ENCODE results near the gene MBOAT2.
"Not testable (repeated sequence)": the region's sequence is repeated elsewhere in the genome, so short reads cannot be mapped to it uniquely, and the experiment has no call there.

Gene MBOAT2

GRCh38 chr2:8987410-8987809 lies 16.1 kb downstream of the MBOAT2 start:
- no peak for DNase-seq

GRCh38 chr2:8986327-8986976 lies 17.0 kb downstream of the MBOAT2 start:
- no peak for DNase-seq

DNA sequence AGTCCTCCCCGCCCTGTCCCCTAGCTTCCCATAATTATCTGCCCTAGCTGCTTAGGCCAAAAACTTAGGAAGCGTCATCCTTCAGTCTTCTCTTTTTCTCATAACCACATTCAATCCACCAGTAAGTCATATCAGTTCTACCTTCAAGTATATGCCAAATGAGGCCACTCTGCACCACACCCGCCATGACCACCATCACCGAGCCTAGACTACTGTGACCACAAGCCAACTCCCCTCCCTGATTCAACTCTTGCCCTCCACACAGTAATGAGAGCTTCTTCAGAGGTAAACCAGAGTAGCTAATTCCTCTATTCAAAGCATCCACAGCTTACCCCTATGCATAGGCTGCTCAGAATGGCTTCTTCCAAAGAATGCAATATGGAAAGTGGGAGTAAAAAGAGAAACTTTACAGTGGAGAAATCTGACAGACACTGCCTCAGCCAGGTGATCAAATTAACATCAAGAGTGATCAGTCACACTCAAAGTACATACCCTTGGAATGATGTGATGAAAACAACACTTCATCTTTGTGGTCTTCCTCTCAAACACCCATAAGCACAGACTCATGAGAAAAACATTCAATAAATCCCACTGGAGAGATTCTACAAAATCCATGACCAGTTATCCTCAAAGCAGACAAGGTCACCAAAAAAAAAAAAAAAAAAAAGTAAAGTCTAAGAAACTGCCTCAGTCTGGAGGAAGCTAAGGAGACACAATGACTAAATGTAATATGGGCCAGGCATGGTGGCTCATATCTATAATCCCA lies 17.7 kb downstream of the MBOAT2 start:
- no peak for DNase-seq

- no peak for DNase-seq
These were observed 18.6 kb downstream of the MBOAT2 start for GRCh38 chr2:8984855-8985254.

- no peak for DNase-seq
These were observed 19.3 kb downstream of the MBOAT2 start for GRCh38 chr2:8984157-8984556.

DNA sequence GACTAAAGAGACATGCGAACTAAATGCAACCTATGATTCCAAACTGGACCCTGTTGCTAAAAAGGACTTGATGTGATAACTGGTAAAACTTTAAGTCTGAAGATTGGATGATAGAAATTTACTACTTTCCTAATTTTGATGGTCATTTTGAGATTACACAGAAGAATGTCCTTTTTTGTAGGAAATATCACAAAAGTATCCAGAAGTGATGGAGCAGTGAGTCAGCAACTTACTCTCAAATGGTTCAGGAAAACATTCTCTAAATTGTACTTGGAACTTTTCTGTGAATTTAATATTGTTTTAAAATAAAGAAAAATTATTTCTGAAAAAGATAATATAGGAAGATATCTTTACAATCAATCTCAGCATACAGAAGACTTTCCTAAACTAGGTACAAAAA lies 19.9 kb downstream of the MBOAT2 start:
- no peak for DNase-seq

GRCh38 chr2:8981876-8982275 lies 21.6 kb downstream of the MBOAT2 start:
- DNase-seq: no peak

- DNase-seq: no peak
These were observed 23.4 kb downstream of the MBOAT2 start for GRCh38 chr2:8980096-8980495.

GRCh38 chr2:8977758-8978157 lies 25.7 kb downstream of the MBOAT2 start:
- no peak for DNase-seq

GRCh38 chr2:8976442-8977259 lies 26.8 kb downstream of the MBOAT2 start:
- no peak for DNase-seq

DNA sequence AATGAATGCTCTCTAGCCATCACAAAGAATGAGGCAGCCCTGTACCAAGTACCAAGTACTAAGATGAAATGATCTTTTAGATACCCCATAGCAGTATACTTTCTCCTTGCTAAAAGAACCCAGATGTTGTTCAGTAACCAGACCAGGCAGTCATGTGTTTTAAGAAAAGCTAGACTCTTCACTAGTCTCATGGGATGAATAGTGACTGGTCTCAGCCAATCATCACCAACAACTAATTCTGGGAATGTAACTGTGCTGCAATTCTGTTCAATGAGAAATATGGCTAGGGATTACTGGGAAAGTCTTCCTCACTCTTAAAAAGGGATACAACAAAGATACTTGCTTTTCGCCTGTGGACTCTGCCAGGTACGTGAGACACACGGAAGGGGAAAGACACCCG lies 29.5 kb downstream of the MBOAT2 start:
- DNase-seq: no peak

GRCh38 chr2:8973017-8973416 lies 30.5 kb downstream of the MBOAT2 start:
- DNase-seq: not testable (repeated sequence)

DNA sequence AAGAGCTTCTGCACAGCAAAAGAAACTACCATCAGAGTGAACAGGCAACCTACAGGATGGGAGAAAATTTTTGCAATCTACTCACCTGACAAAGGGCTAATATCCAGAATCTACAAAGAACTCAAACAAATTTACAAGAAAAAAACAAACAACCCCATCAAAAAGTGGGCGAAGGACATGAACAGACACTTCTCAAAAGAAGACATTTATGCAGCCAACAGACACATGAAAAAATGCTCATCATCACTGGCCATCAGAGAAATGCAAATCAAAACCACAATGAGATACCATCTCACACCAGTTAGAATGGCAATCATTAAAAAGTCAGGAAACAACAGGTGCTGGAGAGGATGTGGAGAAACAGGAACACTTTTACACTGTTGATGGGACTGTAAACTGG lies 30.9 kb downstream of the MBOAT2 start:
- DNase-seq: not testable (repeated sequence)

- DNase-seq: not testable (repeated sequence)
These were observed 34.1 kb downstream of the MBOAT2 start for GRCh38 chr2:8969348-8969747.

- DNase-seq: no peak
These were observed 37.2 kb downstream of the MBOAT2 start for GRCh38 chr2:8966123-8966908.

GRCh38 chr2:8965216-8965969 lies 38.1 kb downstream of the MBOAT2 start:
- DNase-seq: no peak

DNA sequence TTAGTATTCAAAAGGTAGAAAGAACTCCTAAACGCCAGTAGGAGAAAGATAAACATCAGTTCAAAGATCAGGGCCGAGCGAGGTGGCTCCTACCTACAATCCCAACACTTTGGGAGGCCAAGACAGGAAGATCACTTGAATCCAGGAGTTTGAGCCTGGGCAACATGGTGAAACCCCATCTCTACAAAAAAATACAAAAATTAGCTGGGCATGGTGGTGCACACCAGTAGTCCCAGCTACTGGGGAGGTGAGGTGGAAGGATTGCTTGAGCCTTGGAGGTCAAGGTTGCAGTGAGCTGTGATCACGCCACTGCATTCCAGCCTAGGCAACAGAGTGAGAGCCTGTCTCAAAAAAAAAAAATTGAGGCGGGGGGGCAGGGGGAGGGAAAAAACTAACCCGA lies 40.6 kb downstream of the MBOAT2 start:
- DNase-seq: no peak

DNA sequence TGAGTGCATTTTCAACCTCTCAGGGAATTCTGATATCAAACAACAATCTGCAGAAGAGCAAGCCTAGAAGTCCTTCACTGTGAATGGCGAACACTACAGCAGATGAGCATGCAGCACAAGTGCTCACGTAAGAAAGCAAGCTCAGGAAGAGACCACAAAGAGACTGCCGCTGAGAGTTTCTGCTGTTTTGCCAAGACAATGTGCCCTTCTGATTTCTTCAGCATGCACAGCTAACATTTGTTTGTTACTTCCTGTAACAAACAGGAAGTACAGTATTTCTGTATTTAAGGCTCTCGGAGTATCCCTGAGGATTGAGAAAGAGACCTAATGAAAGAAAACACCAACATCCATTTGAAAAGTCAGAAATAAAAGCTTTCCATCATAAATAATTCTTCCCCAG lies 45.9 kb downstream of the MBOAT2 start:
- DNase-seq: no peak

DNA sequence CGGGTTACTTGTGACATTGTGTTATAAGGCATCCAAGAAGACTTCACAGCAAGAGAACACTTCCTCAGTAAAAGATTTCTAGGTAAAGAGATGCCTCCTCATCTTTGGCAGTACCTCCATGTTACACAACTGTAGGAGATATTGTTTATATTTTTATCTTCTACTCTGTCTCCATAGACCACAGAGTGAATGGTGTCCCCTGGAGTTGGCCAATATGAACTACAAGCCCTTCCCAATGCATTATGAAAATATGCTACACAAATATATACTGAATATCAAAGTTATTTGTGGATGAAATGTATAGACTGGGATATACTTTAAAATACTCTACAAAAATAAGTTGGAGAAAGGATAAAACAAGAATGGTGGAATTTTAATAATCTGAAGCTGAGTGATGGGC lies 46.7 kb downstream of the MBOAT2 start:
- no peak for DNase-seq

- no peak for DNase-seq
These were observed 48.5 kb downstream of the MBOAT2 start for GRCh38 chr2:8954990-8955389.

DNA sequence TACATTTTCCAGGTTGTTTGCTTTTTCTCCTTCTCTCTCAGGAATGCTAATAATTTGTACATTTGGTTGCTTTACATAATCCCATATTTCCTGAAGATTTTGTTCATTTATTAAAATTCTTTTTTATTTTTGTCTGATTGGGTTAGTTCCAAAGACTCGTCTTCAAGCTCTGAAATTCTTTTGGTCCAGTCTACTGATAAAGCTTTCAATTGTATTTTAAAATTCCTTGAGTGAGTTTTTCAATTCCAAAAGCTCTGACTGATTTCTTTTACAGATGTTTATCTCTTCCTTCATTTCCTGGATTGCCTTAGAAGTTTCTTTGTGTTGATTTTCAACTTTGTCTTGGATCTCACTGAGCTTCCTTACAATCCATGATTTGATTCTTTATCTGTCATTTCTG lies 50.0 kb downstream of the MBOAT2 start:
- DNase-seq: no peak

DNA sequence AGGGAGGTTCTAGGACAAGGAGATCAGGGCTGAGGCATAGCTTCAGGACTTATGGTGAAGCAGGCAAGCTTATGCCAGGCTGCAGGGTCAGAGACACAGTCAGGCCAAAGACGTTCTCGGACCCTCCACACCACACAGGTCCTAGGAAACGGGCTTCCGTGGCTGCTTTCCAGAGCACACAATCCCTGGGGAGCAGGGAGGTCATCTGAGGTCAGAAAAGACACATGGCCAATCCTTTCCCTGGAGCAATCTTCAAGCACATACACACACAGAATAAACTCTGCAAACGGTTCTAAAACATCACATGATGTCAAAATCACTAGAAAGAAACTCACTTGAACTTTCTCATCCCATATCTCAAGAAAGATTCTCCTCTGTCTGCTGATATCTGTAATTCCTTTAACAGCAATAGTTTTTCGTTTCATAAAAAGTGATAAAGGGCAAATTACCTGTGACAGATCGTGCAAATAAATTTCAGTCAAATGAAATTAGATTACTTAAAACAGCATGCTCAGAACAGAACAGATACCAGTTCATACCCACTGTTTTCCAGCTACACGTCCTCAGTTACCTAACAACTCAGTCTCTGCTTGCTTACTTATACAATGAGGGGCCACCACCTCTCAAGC lies 63.9 kb downstream of the MBOAT2 start:
- no peak for DNase-seq
